ENCODE measurements around the gene STX7. TPM values are rescaled to one million over a fixed set of nuclear protein-coding genes. Genes with fewer than 3 reads are reported as not detected.

Gene STX7
- total and polyA plus RNA-seq, 9 donors: 21.3 to 57.2 (median 44.0) TPM

DNA sequence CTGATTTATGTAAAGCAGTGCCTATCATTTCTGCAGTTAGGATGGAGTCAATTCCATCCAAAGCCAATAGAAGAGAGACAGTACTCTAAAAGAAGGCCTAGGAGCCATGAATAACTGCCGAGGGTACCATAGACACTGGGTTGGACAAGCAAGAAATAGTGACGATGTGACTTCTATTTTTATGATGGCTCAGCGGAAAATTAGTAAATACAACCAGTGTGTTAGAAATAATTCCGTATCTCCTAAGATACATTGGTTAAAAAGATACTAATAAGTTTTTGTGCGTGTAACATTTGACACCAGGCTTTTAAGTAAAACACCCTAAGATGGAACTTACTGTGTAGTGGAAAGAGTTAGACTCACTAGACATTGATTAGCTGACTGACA is 66.1 kb downstream of the STX7 start:
- Histone ChIP-seq H3K36me3 (no peaks in the 10 kb centered on the region), H3K4me1 (ENCODE audit: insufficient read depth) (no peaks in the 10 kb centered on the region), H3K27me3 (no peaks in the 10 kb centered on the region), H3K27ac (no peak overlapping the region), H3K4me3 (no peak overlapping the region), H3K9me3 (no peaks in the 10 kb centered on the region)
- intact Hi-C loops (cut with DNase I): no loop called here
- 95 to 97% (median 97%) methylated on average over 5 of the region's 5 CpGs for WGBS, 3 donors
- no peak for TF ChIP-seq EP300 (IDR thresholded peaks at IDR 0.05)
- TF ChIP-seq, protein P1, sequence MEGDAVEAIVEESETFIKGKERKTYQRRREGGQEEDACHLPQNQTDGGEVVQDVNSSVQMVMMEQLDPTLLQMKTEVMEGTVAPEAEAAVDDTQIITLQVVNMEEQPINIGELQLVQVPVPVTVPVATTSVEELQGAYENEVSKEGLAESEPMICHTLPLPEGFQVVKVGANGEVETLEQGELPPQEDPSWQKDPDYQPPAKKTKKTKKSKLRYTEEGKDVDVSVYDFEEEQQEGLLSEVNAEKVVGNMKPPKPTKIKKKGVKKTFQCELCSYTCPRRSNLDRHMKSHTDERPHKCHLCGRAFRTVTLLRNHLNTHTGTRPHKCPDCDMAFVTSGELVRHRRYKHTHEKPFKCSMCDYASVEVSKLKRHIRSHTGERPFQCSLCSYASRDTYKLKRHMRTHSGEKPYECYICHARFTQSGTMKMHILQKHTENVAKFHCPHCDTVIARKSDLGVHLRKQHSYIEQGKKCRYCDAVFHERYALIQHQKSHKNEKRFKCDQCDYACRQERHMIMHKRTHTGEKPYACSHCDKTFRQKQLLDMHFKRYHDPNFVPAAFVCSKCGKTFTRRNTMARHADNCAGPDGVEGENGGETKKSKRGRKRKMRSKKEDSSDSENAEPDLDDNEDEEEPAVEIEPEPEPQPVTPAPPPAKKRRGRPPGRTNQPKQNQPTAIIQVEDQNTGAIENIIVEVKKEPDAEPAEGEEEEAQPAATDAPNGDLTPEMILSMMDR (IDR thresholded peaks at IDR 0.05): no peak
- TF ChIP-seq POLR2A (IDR thresholded peaks at IDR 0.05): no peak
- no peak for DNase-seq

DNA sequence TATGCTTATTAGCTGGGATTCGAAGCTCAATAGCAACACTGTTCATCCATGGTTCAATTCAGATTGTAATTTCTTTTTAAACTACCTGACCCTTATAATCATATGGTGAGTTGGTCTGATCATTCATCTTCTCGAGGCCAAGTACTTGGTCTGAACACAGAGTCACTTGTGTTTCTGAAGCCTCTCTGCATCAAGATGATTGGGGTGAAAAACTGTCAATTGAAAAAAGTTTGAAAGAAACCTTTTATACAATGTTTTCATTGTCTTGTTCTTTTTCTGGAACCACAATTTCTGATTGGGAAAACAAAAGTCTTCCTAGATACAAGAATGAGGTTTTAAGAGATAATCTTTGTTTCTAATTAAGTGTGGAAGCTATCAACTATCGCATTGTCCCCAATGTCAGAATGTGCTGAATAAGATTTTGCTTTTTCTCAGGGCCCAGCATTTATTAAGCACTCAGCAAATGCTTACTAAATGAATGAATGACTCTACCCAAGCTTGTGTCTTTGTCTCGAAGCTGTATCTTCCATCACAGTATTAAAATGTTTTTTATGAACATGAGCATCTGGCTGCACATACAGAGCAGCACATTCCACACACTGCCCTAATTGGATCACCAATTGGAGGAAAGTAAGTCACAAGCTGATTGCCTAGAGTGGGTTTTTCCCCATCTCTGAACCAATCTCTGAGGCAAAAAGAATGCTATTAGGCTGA is 66.6 kb downstream of the STX7 start:
- DNase-seq: no peak
- Histone ChIP-seq H3K27me3 (no peaks in the 10 kb centered on the region), H3K36me3 (no peaks in the 10 kb centered on the region), H3K27ac (no peak overlapping the region), H3K4me1 (ENCODE audit: insufficient read depth) (no peaks in the 10 kb centered on the region), H3K9me3 (no peaks in the 10 kb centered on the region), H3K4me3 (no peak overlapping the region)
- intact Hi-C loops (cut with DNase I): no loop called here
- WGBS, 3 donors: 71 to 80% (median 72%) methylated on average over 4 of the region's 4 CpGs
- no peak for TF ChIP-seq POLR2A (IDR thresholded peaks at IDR 0.05)
- TF ChIP-seq, protein P1 (IDR thresholded peaks at IDR 0.05): no peak
- no peak for TF ChIP-seq EP300 (IDR thresholded peaks at IDR 0.05)

DNA sequence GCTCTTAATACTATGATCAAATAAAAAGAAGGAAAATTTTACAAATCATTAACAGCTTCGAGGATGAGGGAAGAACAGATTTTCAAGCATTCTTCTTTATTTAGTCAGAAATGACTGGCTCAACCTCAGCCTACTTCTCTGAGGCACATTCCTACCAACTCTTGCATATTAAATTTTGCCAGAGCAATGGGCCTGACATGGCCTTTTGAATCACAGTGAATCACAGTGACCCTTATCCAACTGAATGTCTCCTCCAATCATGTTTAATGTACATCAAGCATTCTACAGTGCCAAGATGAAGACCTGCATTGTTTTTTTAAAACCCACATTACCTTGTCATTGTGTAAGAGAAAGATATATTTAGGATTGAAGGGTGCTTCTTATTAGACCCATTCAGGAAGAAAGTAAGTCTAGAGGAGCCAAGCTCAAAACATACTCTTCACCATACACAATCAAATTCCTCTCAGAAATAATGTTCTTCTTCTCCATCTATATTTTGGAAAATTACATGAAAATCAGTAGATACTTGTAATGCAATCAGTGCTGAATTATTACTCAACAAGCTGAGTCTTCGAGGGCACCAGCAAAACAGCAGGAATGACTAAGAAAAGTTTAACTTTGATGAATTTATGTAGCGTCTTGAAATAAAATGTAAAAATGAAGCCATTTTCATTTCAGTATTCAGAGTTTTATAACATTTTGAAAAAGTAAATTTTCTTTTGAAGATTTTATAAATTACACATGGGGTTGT is 67.5 kb downstream of the STX7 start:
- no peak overlapping the region for H3K4me3 ChIP-seq
- H3K27ac ChIP-seq: no peak overlapping the region
- WGBS, 3 donors: 67 to 85% (median 73%) methylated on average over 3 of the region's 3 CpGs
- intact Hi-C loops (cut with DNase I): no loop called here
- no peak for DNase-seq
- no peaks in the 10 kb centered on the region for H3K9me3 ChIP-seq
- no peaks in the 10 kb centered on the region for H3K36me3 ChIP-seq
- no peaks in the 10 kb centered on the region for H3K4me1 ChIP-seq (ENCODE audit: insufficient read depth)
- no peaks in the 10 kb centered on the region for H3K27me3 ChIP-seq
- TF ChIP-seq, protein P1 (IDR thresholded peaks at IDR 0.05): no peak
- no peak for TF ChIP-seq POLR2A (IDR thresholded peaks at IDR 0.05)
- TF ChIP-seq EP300 (IDR thresholded peaks at IDR 0.05): no peak

DNA sequence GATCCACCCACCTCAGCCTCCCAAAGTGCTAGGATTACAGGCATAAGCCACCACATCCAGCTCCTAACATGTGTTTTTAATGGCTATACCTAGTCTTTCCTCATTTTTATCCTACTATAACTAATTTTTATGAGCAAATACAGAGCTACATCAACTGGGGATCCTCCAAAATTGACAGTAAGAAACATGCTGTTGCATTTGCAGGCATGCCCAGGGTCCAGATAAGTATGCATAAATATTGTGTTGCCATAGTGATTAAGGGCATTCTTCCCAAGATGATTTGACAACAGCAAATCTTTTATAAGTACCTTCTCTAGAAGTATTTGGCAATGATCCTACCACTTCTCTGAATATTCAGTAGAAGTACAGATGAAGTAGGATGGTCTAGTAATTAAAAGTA is 69.7 kb downstream of the STX7 start:
- no peaks in the 10 kb centered on the region for H3K4me1 ChIP-seq (ENCODE audit: insufficient read depth)
- H3K36me3 ChIP-seq: no peaks in the 10 kb centered on the region
- H3K9me3 ChIP-seq: no peaks in the 10 kb centered on the region
- TF ChIP-seq POLR2A (IDR thresholded peaks at IDR 0.05) (no peak), EP300 (IDR thresholded peaks at IDR 0.05) (no peak)
- TF ChIP-seq, protein P1 (IDR thresholded peaks at IDR 0.05): no peak
- H3K4me3 ChIP-seq: no peak overlapping the region
- intact Hi-C loops (cut with DNase I): no loop called here
- no peaks in the 10 kb centered on the region for H3K27me3 ChIP-seq
- no peak for DNase-seq
- H3K27ac ChIP-seq: no peak overlapping the region
